AG04449 (cell line): ENCODE data around the gene CD300A.

Source experiments
- CTCF ChIA-PET: fragments of 350-600 bp; formaldehyde crosslinking; extraction: SDS; loops from one replicate; lab custom pipeline; 2021; ENCODE audit warnings: antibody characterized with exemption; lab: Yijun Ruan, JAX
- POLR2A ChIA-PET: fragments of 400-600, 350-600 bp; formaldehyde crosslinking; extraction: SDS; loops from one replicate; lab custom pipeline; 2020; ENCODE audit warnings: antibody characterized with exemption, inconsistent platforms; lab: Yijun Ruan, JAX
- DNase-seq: peaks from one replicate; pipeline ENCODE4 v3.0.0-alpha.2; 2010; ENCODE audit warnings: low read depth, low spot score
- H3K4me3 ChIP-seq: 2 replicates; pipeline ENCODE4 v1.5.1; 2011; ENCODE audit warnings: low read depth, mild to moderate bottlenecking, control low read depth, low read length
- CTCF ChIP-seq: IDR thresholded peaks from one replicate; pipeline ENCODE4 v1.5.1; 2011; ENCODE audit warnings: mild to moderate bottlenecking, moderate library complexity, low read length, control low read depth, inconsistent platforms; ENCODE audit not compliant: insufficient read depth; ENCODE audit errors: missing control alignments

CD300A gene

GRCh38 chr17:74431568-74432423, 34.6 kb upstream of the CD300A start, which contains the start of gene GPRC5C:
TSS of gene GPRC5C (plus strand) at chr17:74432088. CDS start at chr17:74439777, 7,689 bp downstream.
- ChIA-PET POLR2A (no interaction called here), CTCF (no interaction called here)
- no peak for DNase-seq
- TF ChIP-seq CTCF: no peak
- H3K4me3 ChIP-seq: peak within 1 kb of the TSS; percentile 27

GRCh38 chr17:74432424-74432690, 34.1 kb upstream of the CD300A start:
- DNase-seq: no peak

GRCh38 chr17:74432766-74433391, 33.6 kb upstream of the CD300A start:
- CTCF ChIA-PET: no interaction called here
- no peak overlapping the region for H3K4me3 ChIP-seq
- no peak for DNase-seq
- TF ChIP-seq CTCF: no peak
- POLR2A ChIA-PET: no interaction called here

More at GRCh38 chr17:74432424-74432690, 34.1 kb upstream of the CD300A start:
- TF ChIP-seq CTCF: no peak
- POLR2A ChIA-PET: no interaction called here
- CTCF ChIA-PET: no interaction called here
- H3K4me3 ChIP-seq: no peak overlapping the region

- H3K4me3 ChIP-seq: no peak overlapping the region
- no peak for DNase-seq
- POLR2A ChIA-PET: no interaction called here
Observed at GRCh38 chr17:74433421-74434121, 32.9 kb upstream of the CD300A start.

GRCh38 chr17:74435775-74436359, 30.6 kb upstream of the CD300A start:
- no peak for TF ChIP-seq CTCF
- no peak overlapping the region for H3K4me3 ChIP-seq
- no peak for DNase-seq
- POLR2A ChIA-PET: no interaction called here
- CTCF ChIA-PET: interaction anchor here (1.2 to 1.5 kb wide), 2 partner anchors 8 to 10 kb away, joined by 3 read pairs; no protein-coding TSS in a partner anchor

More at GRCh38 chr17:74433421-74434121, 32.9 kb upstream of the CD300A start:
- CTCF ChIA-PET: no interaction called here
- TF ChIP-seq CTCF: no peak
